Renal cortex interstitium (tissue), 11 donors: ENCODE results near the gene CCNQ. TPM values are rescaled to one million over a fixed set of nuclear protein-coding genes. Genes with fewer than 3 reads are reported as not detected.

Source experiments
- DNase-seq, 11 donors: peaks; one replicate each; pipeline ENCODE4 v3.0.0-alpha.2; 2013; ENCODE audit warnings: low read depth in 9 of 11, low spot score in 4 of 11; ENCODE audit errors: extremely low read depth in 1 of 11
- polyA plus RNA-seq, 3 donors: library from polyadenylated mRNA; unstranded; fragments of 120-200 nt; gene quantifications; one replicate each; pipeline ENCODE4 v1.2.1, GENCODE V29; 2013; ENCODE audit not compliant: insufficient read length in 3 of 3

The CCNQ gene
- polyA plus RNA-seq, 3 donors: 15.6 to 19.5 (median 17.0) TPM

DNA sequence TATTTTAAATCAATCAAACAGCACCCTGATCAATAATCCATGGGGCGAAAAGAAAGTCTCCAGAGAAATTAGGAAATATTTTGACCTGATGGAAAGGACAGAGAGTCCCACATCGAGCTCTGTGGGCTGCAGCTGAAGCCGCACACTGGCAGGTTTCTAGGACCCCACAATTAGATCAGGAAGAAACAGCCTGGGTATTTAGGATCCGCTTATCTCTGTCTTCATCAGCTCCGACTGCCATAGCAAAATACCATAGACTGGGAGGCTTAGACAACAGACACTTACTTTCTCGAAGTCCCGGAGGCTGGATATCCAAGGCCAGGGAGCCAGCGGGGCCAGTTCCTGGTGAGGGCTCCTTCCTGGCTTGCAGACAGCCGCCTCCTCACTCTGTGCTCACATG is 36.4 kb downstream of the CCNQ start:
- no peak for DNase-seq

DNA sequence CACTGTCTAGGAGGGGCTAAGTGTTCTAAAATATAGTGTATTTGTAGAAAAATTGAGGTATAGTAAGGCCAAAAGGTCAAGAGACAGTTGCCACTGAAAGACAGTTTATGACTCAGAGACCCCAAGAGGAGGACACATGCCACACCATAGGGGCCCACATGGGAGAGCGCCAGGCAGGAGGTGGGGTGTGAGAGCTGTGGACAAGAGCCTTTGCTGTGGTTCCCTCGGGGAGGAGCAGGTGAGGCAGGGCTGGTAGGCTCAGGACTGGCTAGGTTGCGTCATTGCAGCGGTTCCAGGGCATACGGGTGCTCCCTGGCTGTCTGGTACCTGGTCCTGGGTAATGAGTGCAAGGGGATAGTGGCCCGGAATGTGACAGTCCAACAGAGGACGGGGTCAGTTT is 37.6 kb downstream of the CCNQ start:
- DNase-seq: no peak

DNA sequence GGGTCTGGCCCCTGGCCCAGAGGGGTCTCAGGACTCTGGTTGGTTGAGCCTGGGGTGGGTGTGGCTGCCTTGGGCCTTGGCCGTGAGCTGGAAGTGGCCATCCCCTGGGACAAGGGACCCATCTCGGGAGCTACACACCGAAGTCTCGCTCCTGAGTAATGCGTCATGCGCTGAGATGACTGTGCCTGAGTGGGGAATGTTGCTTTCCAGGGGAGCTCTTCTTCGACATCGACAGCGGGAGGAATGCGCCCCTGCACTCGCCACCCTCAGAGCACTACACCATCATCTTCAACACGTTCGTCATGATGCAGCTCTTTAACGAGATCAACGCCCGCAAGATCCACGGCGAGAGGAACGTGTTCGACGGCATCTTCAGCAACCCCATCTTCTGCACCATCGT is 38.5 kb downstream of the CCNQ start:
- no peak for DNase-seq

DNA sequence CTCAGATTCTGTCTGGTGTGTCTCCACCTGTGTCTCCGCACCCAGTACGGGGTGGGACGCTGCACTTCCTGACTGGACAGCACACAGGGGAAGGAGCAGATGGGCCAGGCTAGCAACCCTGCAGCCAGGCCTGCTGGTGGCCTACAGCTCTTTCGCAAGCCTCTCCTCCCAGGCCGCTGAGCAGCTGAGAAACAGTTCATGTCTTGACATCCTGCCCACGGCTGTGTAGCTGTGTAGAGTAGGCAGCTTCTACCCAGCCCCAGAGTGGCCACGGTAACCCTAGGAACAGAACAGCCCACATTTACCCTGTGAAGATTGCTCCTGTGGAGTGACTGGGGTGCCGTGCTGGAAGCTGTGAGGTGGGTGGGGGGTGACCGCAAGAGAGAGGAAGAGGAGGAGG is 38.9 kb downstream of the CCNQ start:
- DNase-seq: no peak

DNA sequence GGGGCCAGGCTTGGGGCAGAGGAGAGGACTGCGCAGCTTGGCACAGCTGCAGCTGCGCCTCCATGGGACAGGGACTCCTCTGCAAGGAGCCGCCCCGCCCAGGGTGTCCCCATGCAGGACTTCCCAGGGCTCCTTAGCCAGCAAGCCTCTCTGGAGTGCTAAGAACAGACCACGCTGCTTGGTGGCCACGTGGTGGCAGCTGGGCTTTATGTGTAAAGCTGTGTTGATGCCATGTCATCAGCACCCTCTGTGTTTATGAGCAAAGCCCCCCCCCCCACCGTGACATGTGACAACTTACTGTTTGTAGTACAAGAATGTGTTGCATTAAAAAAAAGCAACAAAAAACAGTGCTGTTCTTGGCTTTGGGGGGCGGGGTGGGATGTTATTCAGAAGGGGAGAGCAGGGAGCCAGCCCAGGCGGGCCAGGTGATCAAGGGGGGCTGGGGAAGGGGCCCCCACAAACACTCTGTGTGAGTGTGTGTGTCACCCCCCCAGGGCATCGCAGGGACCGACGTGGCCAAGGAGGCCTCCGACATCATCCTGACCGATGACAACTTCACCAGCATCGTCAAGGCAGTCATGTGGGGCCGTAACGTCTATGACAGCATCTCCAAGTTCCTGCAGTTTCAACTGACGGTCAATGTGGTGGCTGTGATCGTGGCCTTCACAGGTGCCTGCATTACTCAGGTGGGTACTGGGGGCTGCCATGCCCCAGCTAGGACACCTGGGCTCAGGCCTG is 41.2 kb downstream of the CCNQ start:
- no peak for DNase-seq

DNA sequence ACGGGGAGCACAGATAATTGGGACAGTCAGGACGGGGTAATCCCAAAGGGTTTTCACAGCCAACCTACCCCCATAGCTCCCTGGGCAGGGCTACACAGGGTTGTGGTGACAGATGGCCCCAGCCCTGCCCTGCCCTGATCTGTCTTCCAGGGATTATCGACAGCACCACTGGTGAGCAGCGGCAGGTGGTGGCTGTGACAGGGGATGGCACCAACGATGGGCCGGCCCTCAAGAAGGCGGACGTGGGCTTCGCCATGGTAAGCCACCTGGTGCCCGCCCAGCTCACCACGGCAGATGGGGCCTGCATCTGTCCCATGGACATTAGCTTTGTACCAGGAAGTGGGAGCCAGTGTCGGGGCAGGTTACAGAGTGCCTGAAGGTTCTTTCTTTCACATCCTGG is 42.2 kb downstream of the CCNQ start:
- DNase-seq: no peak

DNA sequence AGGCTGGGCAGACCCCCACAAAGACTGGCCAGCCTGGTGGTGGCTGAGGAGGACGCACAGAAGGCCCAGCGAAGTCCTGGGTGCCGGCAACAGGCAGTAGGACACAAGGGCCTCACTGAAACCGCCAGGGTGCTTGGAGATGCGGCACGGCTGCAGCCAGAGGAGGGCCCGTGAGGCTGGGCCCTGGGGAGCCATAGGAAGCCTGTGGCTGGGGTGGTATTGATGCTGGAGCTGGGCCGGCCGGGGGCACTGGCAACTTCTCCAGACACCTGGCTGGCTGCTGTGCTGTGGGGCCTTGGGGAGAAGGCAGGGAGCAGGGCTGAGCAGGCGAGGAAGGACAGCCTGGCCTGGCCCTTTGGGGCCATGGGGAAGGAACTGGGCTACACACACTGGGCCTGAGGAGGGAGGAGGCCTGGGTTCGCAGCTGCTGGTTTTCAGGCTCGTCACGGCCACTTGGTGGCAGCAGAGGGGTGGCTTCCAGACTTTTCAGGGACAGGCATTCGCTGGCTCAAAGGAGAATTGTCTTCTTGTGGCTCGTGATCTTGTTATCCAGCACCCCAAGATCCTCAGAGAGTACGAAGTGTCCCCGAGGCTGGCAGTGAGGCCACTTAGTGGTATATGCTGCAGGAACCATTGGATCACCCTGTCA is 44.3 kb downstream of the CCNQ start:
- peak in 8 of 11 donors; percentile 15 to 37 (median 27) for DNase-seq

DNA sequence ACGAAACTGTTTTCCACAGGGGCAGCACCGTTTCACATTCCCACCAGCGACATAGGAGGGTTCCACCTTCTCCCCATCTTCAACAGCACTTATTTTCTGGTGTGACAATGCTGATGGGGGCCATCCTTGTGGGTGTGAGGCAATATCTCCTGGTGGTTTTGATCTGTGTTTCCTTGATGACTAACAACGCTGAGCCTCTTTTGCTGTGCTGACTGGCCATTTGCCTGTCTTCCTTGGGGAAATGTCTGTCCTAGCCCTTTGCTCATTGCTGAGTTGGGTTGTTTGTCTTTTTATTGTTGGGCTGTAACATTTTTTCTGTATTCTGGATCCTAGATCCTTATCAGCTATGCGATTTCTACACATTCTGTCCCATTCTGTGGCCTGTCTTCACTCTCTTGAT is 47.8 kb downstream of the CCNQ start:
- DNase-seq: no peak

DNA sequence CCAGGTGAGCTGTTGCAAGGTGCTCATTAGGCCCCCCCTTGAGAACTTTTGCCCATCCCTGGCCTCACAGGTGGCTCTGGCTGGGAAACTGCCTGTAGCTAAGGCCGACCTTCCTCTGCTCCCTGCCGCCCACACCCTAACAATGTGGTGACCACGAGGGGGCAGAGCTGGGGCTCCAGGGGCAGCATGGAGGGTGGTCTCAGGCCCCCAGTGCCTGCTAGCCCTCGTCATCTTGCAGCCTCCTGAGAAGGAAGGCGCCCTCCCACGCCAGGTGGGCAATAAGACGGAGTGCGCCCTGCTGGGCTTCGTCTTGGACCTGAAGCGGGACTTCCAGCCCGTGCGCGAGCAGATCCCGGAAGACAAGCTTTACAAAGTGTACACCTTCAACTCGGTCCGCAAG is 49.1 kb downstream of the CCNQ start:
- no peak for DNase-seq

DNA sequence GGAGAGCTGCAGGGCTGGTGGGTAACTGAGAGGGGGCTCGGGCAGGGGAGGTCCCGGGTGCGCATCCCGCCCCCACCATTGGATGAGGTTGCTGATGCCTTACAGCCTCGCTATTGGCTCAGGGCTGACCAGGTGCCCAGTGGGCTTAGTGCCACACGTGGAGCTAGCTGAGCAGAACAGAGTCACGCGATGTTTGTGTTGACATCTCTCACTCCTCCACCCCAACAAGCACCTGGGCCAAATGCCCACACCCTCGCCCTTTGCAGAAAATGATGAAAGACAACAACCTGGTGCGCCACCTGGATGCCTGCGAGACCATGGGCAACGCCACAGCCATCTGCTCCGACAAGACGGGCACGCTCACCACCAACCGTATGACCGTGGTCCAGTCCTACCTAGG is 49.7 kb downstream of the CCNQ start:
- no peak for DNase-seq

DNA sequence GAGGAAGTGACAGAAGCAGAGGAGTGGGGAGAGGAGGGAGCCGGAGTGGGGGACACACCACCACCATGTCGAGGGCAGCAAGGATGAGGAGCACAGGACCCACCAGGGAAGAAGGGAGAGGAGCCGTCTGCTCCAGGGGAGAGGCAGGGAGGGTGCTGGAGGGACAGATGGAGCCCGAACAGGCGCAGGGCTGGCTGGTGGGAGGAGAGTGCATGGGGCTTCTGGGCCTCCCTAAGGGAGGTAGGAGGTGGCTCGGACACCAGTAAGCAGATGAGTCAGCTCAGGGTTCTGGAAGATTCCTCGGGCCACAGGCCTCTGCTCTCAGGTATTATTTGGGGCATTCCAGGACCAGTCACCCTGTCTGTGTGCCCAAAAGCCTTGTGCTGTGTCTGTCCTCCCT is 51.7 kb downstream of the CCNQ start:
- DNase-seq: no peak

DNA sequence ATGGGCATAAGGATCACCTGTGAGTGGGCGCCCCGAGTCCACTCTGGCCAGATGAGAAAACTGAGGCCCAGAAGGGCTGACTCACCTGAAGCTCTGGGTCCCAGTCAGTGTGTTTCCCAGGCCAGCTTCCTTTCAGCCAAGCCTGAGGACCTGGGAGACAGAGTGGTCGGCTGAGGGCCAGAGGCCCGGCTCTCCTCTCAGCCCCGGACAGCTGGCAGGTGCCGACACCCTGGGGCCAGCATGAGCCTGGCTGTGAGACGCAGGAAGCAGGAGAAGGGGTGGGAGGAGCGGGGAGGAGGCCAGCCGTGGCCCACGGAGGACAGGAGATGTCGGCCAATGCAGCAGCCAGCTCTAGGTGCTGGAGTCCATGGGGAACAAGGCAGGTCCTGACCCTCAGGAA is 52.6 kb downstream of the CCNQ start:
- no peak for DNase-seq

DNA sequence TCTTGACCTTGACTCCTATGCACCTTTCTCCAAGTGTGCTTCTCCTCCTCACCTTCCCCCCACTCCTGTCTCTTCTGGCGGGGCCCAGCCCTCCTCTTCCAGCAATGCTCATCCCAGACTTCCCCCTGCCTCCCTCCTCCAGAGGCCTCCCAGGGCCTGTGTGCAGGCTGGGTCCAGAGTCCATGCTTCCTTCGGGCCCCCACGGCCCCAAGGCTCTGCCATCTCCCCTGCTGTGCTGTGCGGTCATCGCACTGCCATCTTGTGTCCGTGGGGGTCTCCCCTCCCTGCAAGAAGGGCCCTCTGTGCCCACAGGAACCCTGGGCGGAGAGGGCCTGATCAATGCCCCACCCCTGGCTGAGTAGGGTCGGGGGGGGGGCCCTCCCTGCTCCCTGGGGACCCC is 54.2 kb downstream of the CCNQ start:
- peak in 1 of 11 donors; percentile 17 for DNase-seq

DNA sequence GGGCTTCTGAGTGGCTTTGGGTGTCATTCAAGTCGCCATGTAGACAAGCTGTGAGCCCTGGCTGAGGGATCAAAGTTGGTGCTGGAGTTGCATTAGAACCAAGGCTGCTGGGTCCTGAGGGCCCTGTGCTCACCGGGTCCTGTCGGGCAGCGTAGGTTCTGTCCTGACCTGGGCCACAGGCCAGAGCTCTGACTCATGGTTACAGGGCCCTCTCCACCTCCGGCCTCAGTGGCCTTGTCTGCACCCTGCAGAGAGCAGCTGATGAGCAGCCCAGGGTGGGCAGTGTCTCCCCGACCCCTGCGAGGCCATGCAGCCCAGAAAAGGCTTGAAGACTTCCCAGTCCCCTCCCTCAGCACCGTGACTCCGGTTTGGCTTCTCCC is 59.0 kb downstream of the CCNQ start:
- no peak for DNase-seq

DNA sequence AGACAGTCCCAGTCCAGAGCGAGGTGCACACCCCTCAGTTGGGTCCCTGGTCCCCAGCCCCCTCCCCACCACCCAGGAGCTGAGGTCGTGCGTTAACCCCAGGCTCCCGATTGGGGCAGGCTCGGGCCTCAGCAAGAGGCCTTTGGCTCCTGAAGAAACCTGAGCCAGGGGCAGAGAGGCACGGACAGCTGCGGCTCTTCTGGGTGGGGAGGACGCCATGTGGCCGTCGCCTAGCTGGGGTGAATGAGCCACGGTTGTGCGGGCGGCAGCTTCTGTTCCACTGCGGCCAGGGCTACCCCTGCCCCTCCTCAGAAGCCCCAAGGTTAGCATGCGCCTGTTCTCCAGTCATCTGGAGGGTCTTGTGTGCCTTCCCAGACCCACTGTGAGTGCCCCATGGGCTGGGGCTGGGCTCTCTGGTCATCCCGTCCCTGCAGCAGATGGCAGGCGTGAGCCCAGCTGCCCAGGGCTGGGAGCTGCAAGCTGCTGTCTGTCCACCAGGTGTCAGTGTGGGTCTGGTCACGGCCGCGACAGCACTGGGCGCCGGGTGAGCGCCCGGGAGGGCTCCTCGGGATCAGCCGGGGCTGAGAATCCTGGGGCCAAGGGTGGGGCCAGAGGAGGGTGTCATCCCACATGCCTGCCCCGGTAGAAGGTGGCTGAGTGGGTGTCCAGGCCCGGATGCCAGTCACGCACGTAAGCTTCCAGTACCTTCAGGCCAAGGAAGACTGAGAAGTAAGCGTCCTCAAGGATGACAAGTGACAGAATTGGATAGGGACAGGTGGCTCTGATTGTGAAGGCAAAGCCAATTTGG is 59.6 kb downstream of the CCNQ start:
- peak in 8 of 11 donors; percentile 17 to 49 (median 34) for DNase-seq

DNA sequence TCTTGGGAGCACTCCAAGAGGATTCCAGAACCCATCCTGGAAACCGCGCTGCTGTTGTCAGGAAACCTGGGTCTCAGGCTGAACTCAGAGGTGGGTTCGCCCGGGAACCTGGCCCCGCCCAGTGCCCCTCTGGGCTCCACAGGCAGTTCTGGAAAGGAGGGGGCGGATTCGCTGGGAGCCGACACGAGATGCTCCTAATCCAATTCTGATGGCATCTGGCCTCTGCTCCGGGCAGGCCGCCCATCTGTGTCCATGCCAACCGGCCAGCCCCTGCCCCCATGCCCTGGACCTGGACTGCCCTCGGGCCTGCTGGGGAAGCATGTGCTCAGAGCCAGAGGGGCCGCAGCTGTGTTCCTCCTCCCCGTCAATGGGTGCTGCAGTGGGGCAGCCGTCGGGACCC is 60.5 kb downstream of the CCNQ start:
- no peak for DNase-seq
